Melanocyte of skin (primary cell): Measurements from ENCODE around the gene GPAM. TPM values are rescaled to one million over a fixed set of nuclear protein-coding genes. Genes with fewer than 3 reads are reported as not detected.

Source experiments
- total RNA-seq, 2 donors: library from RNA; depleted of rRNA; stranded (reverse); fragments of >200 nt; gene quantifications; 2 replicates each; pipeline ENCODE4 v1.2.3, GENCODE V29; 2012

The GPAM gene, protein sequence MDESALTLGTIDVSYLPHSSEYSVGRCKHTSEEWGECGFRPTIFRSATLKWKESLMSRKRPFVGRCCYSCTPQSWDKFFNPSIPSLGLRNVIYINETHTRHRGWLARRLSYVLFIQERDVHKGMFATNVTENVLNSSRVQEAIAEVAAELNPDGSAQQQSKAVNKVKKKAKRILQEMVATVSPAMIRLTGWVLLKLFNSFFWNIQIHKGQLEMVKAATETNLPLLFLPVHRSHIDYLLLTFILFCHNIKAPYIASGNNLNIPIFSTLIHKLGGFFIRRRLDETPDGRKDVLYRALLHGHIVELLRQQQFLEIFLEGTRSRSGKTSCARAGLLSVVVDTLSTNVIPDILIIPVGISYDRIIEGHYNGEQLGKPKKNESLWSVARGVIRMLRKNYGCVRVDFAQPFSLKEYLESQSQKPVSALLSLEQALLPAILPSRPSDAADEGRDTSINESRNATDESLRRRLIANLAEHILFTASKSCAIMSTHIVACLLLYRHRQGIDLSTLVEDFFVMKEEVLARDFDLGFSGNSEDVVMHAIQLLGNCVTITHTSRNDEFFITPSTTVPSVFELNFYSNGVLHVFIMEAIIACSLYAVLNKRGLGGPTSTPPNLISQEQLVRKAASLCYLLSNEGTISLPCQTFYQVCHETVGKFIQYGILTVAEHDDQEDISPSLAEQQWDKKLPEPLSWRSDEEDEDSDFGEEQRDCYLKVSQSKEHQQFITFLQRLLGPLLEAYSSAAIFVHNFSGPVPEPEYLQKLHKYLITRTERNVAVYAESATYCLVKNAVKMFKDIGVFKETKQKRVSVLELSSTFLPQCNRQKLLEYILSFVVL
- total RNA-seq: 1 to 10 TPM; 8.6 to 8.7 TPM

DNA sequence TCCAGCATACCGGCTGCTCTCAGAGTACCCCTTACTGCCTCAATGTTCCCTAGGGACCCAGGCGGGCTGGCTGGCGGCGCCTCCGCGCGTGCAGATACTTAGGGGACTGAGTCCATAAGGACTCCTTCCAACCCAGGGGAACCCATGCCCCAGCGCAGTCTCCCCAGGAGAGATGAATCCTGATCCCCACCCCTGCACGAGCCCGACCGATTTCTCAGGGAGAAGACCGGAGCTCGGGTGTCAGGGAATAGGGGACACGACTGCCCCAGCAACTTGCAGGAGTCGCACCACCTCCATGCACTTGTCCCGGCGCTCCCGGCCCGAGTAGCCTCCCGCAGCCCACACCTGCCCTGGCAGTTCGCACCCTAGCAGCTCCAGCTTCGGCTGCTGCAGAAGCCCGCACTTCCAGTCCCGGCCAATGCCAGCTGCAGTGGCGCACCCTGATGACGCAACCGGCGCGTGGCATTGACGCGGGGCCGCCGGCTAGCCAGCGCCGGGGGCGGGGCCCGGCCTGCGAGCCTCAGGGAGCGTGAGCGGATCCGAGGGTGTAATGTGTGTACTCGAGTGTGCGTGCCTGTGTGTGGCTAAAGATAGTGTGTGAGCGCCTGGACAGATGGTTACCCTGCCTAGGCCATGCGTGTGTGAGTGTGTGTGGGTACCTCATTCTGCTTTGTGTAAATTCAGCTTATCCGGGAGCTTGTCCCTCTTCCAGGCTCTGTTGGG is at the start of gene GPAM:
GPAM (minus strand) TSS at position 437 of the 723 bp plus-strand sequence. CDS start 1,981 bp downstream, outside the sequence.

Other genes with a start within 250 kb of the GPAM start
- not detected for gene TECTB, start 99.6 kb upstream of the GPAM start, total RNA-seq
- gene ACSL5, start 190.4 kb upstream of the GPAM start, total RNA-seq: under 1 TPM; under 0.01 to 0.33 TPM